HG02870 (cell line): ENCODE data around the gene APBB1IP.
A peak's percentile ranks its signal among the peaks of the same experiment; 100 is the strongest.
"Not testable (repeated sequence)": the region's sequence is repeated elsewhere in the genome, so short reads cannot be mapped to it uniquely, and the experiment has no call there.

Experiments
- ATAC-seq: cut with Tn5 transposase; IDR thresholded peaks from one replicate; pipeline ENCODE4 v1.9.1; 2021; ENCODE audit warnings: mild to moderate bottlenecking, moderate library complexity; ENCODE audit not compliant: unreplicated experiment

Gene APBB1IP

GRCh38 chr10:26441491-26442214 is 3.5 kb downstream of the APBB1IP start:
- ATAC-seq = no peak

GRCh38 chr10:26445411-26446031 is 7.4 kb downstream of the APBB1IP start:
- no peak for ATAC-seq

GRCh38 chr10:26446258-26446657 is 8.1 kb downstream of the APBB1IP start:
- no peak for ATAC-seq

- no peak for ATAC-seq
Measured at GRCh38 chr10:26448292-26448691, 10.2 kb downstream of the APBB1IP start.

GRCh38 chr10:26448706-26449435 is 10.7 kb downstream of the APBB1IP start:
- ATAC-seq = peak; percentile 69

- ATAC-seq = no peak
Measured at GRCh38 chr10:26449726-26450125, 11.6 kb downstream of the APBB1IP start.

- ATAC-seq = no peak
Measured at GRCh38 chr10:26451903-26452302, 13.8 kb downstream of the APBB1IP start.

- ATAC-seq = no peak
Measured at GRCh38 chr10:26453850-26454249, 15.7 kb downstream of the APBB1IP start.

DNA sequence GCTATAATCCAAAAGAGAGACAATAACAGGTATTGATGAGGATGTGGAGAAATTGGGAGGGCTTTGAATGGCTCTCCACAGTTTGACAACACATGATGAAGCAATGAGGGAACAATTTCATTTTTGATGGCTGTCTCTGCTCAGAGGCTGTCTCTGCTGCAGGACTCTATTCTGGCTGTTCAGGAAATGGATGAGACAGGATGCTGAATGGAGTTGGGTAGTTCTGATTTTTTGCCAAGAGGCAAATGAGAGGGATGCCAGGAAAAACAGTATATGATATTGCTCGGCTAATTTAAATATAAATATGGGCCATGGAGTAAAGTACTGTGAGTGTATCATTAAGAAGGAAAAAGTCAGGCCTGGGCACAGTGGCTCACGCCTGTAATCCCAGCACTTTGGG is 16.8 kb downstream of the APBB1IP start:
- ATAC-seq = no peak

- ATAC-seq = no peak
Measured at GRCh38 chr10:26455567-26456315, 17.6 kb downstream of the APBB1IP start.

- ATAC-seq = peak; percentile 95
Measured at GRCh38 chr10:26457088-26457487, 18.9 kb downstream of the APBB1IP start.

DNA sequence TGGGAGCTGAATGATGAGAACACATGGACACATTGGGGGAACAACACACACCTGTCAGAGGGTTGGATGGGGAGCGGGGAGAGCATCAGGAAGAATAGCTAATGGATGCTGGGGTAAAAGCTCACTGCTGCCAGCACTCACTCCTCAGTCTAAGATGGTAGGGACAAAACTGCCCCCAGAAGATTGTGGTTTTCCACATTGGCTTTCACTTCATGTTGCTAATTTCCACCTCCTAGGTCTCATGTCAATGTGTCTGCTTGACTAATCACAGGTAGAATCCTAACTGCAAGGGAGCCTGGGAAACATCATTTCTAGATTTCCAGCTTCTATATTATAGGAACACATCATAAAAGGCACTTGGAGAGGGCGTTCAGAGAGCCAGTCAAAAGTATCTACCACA is 22.6 kb downstream of the APBB1IP start:
- no peak for ATAC-seq

DNA sequence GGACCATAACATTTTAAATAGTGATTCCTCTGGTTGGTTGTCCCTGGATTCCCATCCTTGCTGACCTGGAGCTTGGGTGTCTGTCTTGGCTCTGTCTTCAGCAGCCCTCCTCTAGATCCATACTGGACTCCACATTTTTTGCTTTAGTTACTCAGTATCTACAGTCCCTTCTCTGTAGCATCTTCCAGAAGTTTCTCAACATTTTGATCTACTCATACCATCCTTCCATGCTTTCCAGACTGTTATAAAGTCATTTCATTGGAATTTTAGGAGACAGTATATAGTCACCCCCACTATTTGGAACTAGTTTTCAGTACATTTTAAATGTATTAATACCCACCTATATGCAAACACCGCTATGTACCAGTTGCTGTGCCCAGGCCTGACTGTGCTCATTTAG is 25.8 kb downstream of the APBB1IP start:
- ATAC-seq = no peak

GRCh38 chr10:26464632-26465280 is 26.6 kb downstream of the APBB1IP start:
- peak; percentile 41 for ATAC-seq

DNA sequence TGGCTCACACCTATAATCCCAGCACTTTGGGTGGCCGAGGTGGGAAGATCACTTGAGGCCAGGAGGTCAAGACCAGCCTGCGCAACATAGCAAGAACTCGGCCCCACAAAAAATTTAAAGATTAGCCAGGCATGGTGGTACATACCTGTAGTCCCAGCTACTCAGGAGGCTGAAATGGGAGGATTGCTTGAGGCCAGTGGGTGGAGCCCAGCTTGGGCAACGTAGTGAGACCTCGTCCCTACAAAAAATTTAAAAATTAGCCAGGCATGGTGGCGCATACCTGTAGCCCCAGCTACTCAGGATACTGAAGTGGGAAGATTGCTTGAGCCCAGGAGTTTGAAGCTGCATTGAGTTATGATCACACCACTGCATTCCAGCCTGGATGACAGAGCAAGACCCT is 28.4 kb downstream of the APBB1IP start:
- not testable (repeated sequence) for ATAC-seq

- ATAC-seq = peak; percentile 33
Measured at GRCh38 chr10:26467639-26468038, 29.5 kb downstream of the APBB1IP start.

GRCh38 chr10:26468291-26468690 is 30.1 kb downstream of the APBB1IP start:
- no peak for ATAC-seq

- ATAC-seq = peak; percentile 61
Measured at GRCh38 chr10:26468700-26469099, 30.6 kb downstream of the APBB1IP start.

DNA sequence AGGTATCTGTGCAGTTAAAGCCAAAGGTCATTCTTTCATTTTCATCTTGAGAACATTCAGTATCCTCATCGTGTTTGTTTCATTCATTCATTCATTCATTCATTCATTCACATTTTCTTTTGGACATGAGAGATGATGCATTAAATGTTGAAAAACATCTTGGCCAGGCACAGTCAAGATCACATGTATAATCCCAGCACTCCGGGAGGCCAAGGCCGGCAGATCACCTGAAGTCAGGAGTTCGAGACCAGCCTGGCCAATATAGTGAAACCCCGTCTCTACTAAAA is 34.3 kb downstream of the APBB1IP start:
- ATAC-seq = no peak

DNA sequence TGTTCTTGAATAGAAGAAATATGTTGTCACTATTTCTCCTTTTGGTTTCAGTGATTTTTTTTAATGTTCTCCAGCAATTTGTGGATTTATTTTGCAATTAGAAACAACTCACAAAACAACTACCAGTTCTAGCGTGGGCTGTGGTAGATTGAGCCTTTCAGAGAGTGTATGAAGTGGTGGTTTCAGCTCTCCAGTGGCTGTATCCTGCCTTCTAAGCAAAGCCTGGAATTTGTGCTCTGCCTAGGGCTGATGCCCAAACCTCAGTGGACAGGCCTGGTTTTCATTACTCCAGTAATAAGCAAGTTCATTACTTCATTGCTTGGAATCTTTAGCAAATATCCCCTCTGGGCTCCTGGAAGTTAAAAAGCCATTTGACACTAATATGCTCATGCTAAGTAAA is 35.9 kb downstream of the APBB1IP start:
- no peak for ATAC-seq

- not testable (repeated sequence) for ATAC-seq
Measured at GRCh38 chr10:26474845-26475244, 36.7 kb downstream of the APBB1IP start.
